ENCODE measurements around the gene SELENON.

DNA sequence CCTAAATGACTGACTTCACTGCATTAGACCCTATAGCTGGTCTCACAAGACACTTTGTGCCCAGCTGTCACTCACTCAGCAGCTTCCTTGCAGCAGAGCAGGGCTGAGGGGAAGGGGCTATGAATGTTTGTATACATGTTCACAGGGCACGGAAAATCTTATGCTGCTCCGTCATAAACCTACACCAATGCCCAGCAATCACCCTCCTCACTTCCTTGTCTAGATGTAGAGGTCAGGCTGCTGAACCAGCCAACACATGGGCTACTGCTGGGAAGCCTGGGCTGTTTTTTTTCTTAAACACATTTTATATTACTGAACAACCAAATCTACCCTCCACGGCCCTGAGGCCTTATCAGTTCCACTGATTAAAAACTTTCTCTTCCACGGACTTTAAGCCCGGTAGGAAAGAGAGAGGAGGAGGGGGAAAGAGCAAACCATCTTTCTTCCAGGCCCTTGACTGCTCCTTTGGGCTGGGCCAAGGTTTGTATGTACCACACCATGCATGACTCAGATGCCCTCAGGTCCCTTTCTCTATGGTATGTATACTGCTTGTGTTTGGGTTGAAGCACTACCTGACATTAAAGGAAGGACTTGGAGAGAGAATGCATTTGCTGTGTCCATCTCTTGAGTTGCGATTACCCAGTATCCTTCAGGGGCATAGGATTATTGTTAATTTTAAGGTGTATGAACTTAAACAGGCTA lies 32.5 kb downstream of the SELENON start:
- TF ChIP-seq YY1 (IDR thresholded peaks at IDR 0.05; ENCODE audit: insufficient read depth, insufficient read length) (no peak), ZNF274 (IDR thresholded peaks at IDR 0.05; ENCODE audit: low read depth, low read length) (no peak)
